Measurements from ENCODE around the gene DLGAP1.

Gene DLGAP1

GRCh38 chr18:3692113-3692621, 762.9 kb downstream of the DLGAP1 start:
- no peak for DNase-seq (ENCODE audit: low read depth in 2 of 2)

- no peak for DNase-seq (ENCODE audit: low read depth in 2 of 2)
Measured at GRCh38 chr18:3691705-3692104, 763.4 kb downstream of the DLGAP1 start.

- DNase-seq (ENCODE audit: low read depth in 2 of 2): no peak
Measured at GRCh38 chr18:3690764-3691066, 764.4 kb downstream of the DLGAP1 start.

GRCh38 chr18:3689986-3690763, 764.9 kb downstream of the DLGAP1 start:
- no peak for DNase-seq (ENCODE audit: low read depth in 2 of 2)

- DNase-seq (ENCODE audit: low read depth in 2 of 2): no peak
Measured at GRCh38 chr18:3689091-3689490, 766.0 kb downstream of the DLGAP1 start.

GRCh38 chr18:3688690-3689089, 766.4 kb downstream of the DLGAP1 start:
- DNase-seq (ENCODE audit: low read depth in 2 of 2): no peak

GRCh38 chr18:3683483-3683882, 771.6 kb downstream of the DLGAP1 start:
- DNase-seq (ENCODE audit: low read depth in 2 of 2): no peak

GRCh38 chr18:3682061-3682460, 773.0 kb downstream of the DLGAP1 start:
- no peak for DNase-seq (ENCODE audit: low read depth in 2 of 2)

- DNase-seq (ENCODE audit: low read depth in 2 of 2): no peak
Measured at GRCh38 chr18:3679241-3679640, 775.9 kb downstream of the DLGAP1 start.

GRCh38 chr18:3675994-3676393, 779.1 kb downstream of the DLGAP1 start:
- DNase-seq (ENCODE audit: low read depth in 2 of 2): no peak

- no peak for DNase-seq (ENCODE audit: low read depth in 2 of 2)
Measured at GRCh38 chr18:3675446-3675845, 779.7 kb downstream of the DLGAP1 start.

- no peak for DNase-seq (ENCODE audit: low read depth in 2 of 2)
Measured at GRCh38 chr18:3671176-3671575, 783.9 kb downstream of the DLGAP1 start.

- no peak for DNase-seq (ENCODE audit: low read depth in 2 of 2)
Measured at GRCh38 chr18:3669376-3669775, 785.7 kb downstream of the DLGAP1 start.

GRCh38 chr18:3667255-3668137, 787.6 kb downstream of the DLGAP1 start:
- DNase-seq (ENCODE audit: low read depth in 2 of 2): no peak

- DNase-seq (ENCODE audit: low read depth in 2 of 2): no peak
Measured at GRCh38 chr18:3666526-3667254, 788.4 kb downstream of the DLGAP1 start.

- peak; percentile 50 to 58 for DNase-seq (ENCODE audit: low read depth in 2 of 2)
Measured at GRCh38 chr18:3665780-3666525, 789.2 kb downstream of the DLGAP1 start.

- no peak for DNase-seq (ENCODE audit: low read depth in 2 of 2)
Measured at GRCh38 chr18:3665204-3665603, 789.9 kb downstream of the DLGAP1 start.

GRCh38 chr18:3664563-3665178, 790.4 kb downstream of the DLGAP1 start:
- DNase-seq (ENCODE audit: low read depth in 2 of 2): no peak

- no peak for DNase-seq (ENCODE audit: low read depth in 2 of 2)
Measured at GRCh38 chr18:3663870-3664512, 791.1 kb downstream of the DLGAP1 start.

- no peak for DNase-seq (ENCODE audit: low read depth in 2 of 2)
Measured at GRCh38 chr18:3661989-3662388, 793.1 kb downstream of the DLGAP1 start.

Data from stimulated activated CD4-positive, alpha-beta T cell treated with anti-CD3 and anti-CD28 coated beads, Interleukin-12 subunit alpha, Interleukin-12 subunit beta, amount 100 ng/mL, for 24 hours (primary cell).